ENCODE results near the gene FGFR2.

The FGFR2 gene

DNA sequence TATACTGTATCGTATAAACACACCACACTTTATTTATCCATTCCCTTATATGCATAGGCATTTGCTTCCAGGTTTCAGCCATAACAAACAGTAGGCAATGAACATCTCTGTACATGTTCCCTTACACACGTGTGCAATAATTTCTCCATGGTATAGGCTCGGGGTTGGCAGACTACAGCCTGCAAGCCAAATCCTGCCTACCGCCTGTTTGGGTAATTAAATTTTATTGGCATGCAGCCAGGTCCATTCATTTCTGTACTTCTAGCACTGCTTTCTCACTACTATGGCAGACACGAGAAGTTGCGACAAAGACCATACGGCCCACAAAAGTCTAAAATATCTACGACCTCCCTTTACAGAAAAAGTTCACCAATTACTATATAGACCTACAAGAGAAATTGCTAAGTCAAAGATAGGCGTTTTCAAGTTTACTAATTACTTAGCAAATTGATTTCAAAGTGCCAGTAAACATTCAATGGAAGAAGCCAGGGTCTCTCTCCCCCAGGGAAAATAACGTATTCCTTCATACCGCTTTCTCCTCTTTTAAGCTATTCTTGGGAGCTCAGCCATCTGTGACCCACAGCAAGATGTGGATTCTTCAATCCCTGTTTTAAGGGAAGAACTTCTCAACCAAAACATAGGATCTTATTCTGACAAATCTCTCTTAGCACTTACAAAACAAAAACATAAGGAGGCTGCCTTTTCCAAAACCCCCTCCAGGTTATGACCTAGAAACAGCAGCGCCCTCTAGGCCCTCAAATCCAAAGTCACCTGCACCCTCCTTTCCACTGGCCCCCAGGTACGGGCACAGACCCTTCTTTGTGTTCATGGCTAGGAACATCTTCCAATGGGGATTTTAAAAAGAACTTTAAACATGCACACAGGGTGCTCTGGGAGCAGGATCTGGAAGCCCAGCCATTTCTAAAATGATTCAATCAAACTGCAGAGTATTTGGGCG, 100.5 kb downstream of the FGFR2 start:
- in situ Hi-C loops (cut with MboI; ENCODE audit: low sequenced_read_pairs) = no loop called here

DNA sequence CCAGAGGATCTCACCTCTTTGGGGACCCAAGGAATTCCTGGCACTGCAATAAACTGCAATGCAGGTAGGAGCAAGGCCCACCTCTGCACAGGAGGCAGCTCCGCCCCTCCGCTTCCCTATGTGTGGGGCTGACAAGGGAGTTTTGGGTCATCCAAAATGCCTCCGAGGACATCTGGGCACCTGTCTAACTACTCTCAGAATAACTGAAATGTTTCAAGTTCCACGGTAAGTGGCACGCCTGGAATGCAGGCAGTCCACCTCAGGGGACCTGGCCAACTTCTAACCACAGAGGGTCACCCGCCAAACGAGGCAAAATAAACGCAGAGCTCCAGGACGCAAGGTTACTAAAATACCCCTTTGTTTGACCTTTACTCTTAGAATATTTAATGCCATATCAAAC, 102.5 kb downstream of the FGFR2 start:
- in situ Hi-C loops (cut with MboI; ENCODE audit: low sequenced_read_pairs) = no loop called here

DNA sequence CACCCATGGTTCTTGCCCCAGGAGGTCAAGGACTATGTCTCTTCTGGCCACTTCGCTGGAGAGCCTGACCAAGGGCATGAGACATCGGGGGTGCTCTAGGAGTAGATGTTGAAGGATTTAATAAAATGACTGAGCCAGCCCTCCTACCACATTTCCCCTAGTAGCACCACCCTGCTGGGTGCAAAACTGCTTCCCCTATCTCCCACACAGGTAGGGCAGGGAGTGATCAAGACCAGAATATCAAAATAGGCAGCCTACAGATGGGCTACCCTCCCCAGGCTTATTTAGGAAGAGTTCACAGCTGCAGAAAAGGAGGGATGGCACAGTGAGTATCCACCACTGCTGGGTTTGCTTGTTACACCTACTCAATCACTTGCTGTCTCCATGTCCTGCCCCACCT, 103.9 kb downstream of the FGFR2 start:
- in situ Hi-C loops (cut with MboI; ENCODE audit: low sequenced_read_pairs) = no loop called here

DNA sequence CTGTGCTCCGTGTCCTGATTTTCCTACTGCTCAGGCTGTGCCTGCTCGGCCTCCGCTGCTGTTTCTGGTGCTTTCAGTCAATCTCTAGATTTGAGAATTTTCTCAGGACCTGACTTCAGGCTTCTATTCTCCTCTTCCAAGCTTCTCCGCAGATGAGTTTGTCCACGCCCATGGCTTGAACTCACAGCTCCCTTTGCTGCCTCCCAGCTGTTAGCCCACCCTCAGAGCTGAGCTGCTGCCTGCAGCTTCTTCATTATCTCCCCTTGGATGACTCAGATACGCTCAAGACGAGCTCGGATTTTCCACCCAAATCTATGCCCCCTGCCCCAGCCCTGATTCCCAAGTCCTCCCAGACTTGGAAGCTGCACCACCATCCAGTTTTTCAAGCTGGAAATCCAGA, 104.7 kb downstream of the FGFR2 start:
- in situ Hi-C loops (cut with MboI; ENCODE audit: low sequenced_read_pairs) = no loop called here

DNA sequence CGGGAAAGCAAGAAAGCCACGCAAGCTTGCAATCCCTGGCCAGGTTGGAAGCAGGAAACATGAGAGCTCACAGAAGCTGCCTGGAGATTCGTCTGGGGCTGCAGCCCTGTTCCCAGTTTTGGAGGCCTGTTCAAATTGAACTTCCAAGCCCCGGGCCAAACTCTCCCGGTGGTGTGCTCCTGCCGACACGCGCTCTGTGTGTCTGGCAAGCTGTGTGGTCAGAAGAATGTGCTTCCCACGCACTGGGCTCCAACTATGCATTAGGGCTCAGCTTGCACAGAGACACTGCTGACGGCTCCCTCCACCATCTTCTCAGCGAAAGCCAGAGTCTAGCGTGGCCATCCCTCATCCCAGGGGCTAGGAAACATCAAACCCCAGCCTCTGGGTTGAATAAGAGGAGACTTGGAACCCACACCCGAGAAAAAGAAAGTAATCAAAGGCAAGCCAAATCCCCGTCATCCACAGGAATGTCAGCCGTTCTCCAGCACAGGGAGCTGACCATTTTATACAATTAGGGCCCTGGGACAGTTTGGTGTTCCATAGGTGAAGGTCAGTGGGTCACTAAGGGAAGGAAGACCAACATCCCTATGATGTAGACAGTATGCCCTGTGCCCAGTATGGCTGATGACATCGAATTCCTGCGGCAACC, 107.2 kb downstream of the FGFR2 start:
- in situ Hi-C loops (cut with MboI; ENCODE audit: low sequenced_read_pairs) = no loop called here

DNA sequence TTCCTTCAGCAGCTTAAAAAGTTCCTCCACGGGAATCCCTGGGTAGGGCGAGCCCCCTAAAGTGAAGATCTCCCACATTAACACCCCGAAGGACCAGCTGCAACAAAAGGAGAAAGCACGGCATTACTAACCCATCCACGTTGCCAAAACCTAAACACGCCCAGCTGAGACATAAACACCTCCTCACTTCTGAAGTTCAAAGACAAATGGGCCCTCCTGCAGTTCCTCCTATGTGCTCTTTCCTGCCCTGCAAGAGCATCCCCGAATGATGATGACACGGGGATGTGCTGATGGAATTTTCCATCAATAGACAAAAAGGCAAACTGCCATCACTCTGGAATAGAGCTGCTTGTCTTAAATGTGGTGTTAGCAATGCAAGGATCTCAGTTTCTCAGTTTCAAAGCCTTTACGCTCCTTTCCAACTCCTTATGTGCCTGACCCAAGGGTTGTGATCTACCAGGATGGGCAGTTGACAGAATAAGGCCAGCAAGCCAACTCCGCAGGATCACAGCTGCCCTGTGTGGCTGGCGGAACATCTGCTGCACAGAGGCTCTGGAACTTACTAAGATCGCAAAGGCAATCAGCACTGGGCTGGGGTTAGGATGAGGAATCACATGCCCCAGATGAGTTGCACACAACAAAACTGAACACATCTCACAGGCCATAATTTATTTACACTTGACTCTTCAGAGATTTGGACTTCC, 112.7 kb downstream of the FGFR2 start:
- in situ Hi-C loops (cut with MboI; ENCODE audit: low sequenced_read_pairs) = no loop called here

DNA sequence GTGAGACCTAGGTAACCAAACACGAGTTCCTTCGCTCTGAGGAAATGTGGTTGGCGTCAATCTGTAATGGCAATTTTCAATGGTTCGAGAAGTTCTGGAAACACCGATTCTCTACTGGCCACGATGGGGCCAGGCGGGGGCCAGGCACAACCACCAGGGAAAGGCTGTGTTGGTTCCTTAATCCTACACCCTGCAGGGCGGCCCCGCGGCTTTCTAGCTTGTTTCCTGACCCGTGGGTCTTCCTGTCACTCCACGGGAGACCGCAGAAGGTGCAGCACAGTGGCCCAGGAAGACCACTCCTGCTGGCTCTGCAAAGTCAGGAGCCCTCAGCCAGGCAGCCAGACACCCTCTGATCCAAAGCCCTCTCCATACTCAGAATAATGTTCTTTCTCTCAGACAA, 113.4 kb downstream of the FGFR2 start:
- in situ Hi-C loops (cut with MboI; ENCODE audit: low sequenced_read_pairs) = no loop called here

DNA sequence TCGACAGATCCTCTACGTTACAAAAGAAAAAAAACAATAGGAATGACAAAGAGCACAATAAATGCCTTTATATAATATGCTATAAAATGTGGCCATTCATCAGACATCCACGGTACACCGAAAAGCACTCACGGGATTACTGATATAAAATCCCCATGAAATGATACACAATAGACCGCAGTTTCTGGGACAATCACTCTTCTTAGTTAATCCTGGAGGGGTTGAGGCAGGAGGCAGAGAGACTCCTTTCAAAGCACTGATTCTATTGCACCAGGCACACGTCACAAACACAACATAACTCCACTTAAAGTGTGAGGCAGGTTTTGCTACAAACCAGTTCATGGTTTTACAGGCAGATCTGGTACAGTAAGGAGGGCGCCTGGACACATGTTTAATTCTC, 113.8 kb downstream of the FGFR2 start:
- in situ Hi-C loops (cut with MboI; ENCODE audit: low sequenced_read_pairs) = no loop called here

DNA sequence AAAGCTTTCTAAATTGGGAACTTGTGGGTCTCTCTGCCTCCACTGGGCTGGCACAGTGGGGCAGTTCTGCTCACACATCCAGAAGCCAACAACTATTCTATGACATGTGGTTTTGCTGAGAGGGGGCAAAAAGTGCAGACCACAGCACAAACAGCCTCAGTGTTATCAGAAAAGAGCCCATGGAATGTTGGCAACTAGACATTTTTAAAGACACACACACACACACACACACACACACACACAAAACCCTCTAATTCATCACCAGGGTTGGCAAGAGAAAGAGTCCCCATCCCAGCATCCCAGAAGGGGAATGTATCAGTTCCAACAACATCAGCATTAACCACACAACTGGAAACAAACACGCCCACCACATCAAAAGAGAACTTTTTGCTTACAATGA, 117.1 kb downstream of the FGFR2 start:
- in situ Hi-C loops (cut with MboI; ENCODE audit: low sequenced_read_pairs) = no loop called here

DNA sequence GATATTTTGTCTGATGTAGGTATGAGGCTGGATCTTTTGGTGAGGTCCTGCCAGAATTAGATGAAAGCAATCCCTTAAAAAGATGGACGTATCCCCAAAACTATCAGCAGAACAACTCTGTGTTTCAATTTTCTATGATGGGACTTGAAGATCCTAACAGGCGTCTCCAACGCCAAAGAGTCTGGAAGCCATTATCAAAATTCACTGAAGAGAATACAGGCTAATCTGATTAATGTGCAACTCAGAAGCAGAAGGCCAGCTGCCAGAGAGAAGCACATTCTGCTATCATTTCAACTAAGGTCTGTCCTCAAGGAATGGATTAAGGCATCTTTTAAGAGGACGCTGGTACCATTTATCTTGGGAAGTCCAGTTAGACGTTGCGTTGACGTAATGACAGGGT, 119.7 kb downstream of the FGFR2 start:
- in situ Hi-C loops (cut with MboI; ENCODE audit: low sequenced_read_pairs) = no loop called here

DNA sequence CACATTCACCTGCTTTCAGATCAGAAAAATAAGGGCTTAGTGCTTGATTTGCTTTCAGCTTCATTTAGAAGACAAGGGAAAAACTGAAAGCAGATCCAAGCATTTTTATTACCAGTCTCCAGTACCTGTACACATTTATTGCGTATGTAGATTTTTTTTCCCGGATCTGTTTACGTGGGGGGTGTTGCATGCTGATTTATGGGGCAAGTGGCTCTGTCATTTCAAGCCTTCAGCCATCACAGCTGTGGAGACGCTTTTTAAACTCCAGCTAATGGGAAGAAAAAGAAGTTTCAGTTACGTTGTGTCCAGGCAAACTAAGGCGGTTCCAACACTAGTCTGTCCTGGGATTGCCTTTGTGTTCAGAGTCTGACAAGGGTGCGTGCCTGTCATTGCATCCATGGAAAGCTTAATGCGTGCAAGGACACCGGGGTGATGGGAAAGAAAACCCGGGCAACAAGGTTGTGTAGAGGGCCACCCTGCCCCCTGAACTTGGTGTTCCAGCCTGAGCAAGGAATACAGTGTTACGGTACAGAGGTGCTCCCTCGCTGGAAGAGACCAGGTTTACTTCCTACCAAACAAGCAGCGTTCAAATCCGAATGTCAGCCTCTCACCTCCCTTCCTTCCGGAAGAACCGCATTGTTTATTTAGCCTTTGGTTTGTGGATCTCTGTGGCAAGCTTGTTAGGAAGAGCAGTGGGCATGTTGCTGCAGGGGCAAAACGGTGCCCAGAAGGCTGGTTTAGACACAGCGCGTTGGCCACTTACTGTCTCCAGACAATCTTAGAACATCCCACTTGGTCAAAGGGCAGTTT, 128.2 kb downstream of the FGFR2 start:
- in situ Hi-C loops (cut with MboI; ENCODE audit: low sequenced_read_pairs) = no loop called here

DNA sequence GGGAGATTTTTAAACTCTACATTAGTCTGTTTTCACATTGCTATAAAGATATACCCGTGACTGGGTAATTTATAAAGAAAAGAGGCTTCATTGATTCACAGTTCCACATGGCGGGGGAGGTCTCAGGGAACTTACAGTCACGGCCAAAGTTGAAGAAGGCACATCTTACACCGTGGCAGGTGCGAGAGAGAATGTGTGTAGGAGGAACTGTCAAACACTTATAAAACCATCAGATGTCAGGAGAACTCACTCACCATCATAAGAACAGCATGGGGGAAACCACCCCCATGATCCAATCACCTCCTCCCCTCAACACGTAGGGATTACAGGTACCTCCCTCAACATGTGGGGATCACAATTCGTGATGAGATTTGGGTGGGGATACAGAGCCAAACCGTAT, 129.5 kb downstream of the FGFR2 start:
- in situ Hi-C loops (cut with MboI; ENCODE audit: low sequenced_read_pairs) = no loop called here

DNA sequence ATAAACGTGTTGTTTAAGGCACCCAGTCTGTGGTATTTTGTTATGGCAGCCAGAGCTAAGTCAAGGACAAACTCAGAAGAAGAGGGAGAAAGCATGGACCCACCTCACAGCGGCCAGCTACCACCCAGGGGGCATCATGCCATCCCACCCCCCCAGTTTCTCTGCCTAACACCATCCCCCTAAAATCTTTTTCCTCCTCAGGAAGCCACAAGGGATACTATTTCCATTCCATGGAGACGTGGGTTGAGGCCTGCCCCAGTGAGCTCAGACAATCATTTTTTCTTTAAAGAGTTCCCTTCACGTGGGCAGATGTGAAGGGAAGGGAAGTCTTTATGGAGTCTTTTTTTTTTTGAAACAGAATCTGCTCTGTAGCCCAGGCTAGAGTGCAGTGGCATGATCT, 131.8 kb downstream of the FGFR2 start:
- in situ Hi-C loops (cut with MboI; ENCODE audit: low sequenced_read_pairs) = no loop called here

DNA sequence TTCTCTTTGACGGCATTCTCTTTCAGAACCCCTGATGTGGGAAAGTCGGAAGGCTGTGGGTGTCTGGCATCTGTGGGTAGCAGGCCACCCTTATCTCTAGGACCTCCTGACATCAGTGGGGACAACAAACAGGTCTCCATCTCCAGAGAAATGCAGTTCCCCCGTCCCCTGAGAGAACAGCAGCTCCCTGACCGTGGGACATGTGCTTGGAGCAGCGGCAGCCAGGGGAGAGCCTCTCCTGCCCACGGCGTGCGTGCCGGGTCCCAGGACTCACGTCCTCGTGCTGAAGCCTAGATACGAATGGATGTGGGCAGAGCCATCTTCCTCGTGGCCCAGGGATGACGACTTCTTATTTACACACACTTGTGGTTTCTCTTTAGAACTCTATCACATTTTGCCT, 133.0 kb downstream of the FGFR2 start:
- in situ Hi-C loops (cut with MboI; ENCODE audit: low sequenced_read_pairs) = no loop called here

DNA sequence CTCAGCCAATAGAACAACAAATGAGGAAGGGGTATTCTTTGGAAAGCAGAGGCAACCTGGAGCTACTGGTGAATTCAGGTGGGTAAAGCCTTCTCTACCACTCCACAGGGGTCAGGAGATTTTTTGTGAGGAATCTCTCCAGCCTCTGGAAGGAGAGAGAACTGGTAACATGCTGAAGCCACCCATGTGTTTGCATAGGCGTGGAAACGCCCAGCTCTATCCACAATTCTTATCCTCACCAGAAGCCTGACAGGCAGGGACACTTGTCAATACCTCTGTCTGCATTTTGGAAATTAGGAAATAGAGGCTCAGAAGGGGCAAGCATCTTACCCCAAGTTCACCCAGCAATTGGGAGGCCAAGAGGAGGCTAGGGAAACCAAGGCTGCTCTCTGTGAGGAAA, 133.7 kb downstream of the FGFR2 start:
- in situ Hi-C loops (cut with MboI; ENCODE audit: low sequenced_read_pairs) = no loop called here

DNA sequence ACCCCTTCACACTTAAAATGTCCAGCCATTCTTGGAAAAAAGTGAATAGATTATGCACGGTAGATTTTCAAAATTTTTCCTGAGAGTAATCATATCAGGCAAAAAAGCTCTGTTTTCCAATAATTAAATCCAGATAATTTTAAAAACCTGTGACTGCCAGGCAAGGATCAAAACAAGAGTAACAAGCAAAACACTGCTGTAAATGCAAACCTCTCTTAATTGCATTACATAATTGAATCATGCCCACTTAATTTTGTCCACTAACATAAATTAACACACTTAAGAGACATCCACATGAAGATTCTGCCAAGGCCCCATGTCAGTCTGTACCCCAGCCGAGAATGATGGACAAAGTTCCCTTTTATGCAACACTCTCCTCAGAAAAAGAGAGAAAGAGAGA, 135.3 kb downstream of the FGFR2 start:
- in situ Hi-C loops (cut with MboI; ENCODE audit: low sequenced_read_pairs) = no loop called here

DNA sequence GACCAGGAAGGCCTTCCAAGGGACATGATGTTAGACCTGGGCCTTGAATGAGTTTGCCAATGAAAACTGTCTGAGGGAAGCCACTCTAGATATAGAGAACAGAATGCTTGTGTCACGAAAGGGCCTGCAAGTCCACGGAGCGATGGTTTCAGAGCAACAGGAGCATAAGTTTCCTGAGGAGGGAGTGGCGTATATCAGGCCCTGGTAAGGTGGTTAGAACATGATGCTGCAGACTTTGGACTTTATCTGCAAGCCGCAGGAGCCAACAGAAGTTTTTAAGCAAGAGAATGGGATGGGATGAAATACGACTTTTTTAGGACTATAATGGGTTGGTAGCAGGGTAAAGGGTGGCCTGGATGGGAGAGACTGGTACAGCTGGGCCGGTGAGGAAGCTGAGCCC, 136.0 kb downstream of the FGFR2 start:
- in situ Hi-C loops (cut with MboI; ENCODE audit: low sequenced_read_pairs) = no loop called here

DNA sequence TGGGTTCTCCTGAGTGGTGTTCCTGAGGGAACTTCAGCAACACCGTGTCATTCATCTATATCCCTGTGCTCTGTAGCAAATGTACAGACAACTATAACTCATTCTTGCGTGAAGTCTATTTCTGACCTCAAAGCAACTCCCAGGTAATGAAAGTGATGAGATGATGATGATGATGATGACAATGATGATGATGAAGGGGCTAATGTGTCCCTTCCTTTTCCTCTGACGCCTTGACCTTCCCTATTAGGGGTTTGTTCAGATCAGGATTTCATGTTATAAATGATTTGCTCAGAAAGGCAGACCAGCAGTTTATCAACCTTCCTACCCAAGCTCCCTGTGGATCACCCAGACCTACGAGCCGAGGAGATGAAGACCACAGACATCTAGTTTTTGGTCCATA, 136.9 kb downstream of the FGFR2 start:
- in situ Hi-C loops (cut with MboI; ENCODE audit: low sequenced_read_pairs) = no loop called here

DNA sequence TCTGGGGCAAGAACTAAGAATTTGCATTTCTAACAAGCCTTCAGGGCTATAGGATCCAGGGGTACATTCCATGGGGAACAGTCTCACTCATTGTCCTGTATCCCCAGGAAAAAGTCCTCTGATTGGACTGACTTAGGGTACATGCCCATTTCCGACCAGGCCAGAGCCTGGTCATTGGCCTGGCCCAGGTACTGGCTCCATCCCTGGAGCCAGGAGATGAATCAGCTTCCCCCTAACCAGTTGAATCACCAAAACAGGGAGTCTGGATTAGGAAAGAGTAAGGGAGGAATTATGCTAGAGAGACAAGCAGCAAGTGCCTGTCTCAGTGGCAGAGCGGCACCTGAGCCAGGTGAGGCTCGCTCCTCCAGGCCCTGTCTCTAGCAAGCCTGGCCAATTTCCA, 137.5 kb downstream of the FGFR2 start:
- in situ Hi-C loops (cut with MboI; ENCODE audit: low sequenced_read_pairs) = no loop called here

DNA sequence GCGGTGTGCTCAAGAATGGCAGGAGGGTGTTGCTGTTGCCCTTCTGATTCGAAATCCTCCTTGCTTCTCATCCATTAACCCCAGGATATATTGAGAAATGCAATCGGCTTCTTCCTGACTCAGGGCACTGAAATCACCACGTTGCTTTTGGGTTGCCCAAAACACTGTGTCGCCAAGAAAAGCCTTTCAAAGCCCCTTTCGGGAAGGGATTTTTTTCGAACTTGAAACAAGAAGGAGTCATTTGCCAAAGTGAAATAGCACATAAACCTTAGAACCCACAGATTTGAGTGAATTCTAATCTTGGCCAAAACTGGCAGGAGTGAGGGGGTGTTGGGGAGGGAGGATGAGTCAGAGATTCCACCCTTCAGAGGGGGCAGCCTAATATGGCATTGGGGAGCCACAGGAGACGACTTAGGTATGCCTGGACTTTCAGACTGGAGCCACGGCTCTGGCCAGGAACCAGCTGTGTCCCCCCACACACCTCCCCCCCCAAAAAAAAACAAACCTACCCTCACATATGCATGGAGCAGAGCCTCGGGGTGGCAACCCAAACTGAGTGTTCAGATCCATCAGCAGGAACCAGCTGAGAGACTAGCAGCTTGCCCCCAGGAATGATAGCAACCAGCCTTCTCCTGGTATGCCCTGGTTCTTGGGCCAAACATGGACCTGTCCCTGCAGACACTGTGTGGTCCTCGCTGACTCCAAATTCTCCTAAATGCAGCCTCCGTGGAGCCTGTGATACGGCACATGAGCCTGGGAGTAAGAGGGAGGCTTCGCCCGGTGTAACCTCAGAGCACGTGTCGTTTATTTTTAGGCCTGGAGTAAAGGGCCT, 138.4 kb downstream of the FGFR2 start:
- in situ Hi-C loops (cut with MboI; ENCODE audit: low sequenced_read_pairs) = no loop called here

Measured in HL-60/S4 treated with retinoic acid at 250 ng/mL for 4 days and 3 days (cell line).